ENCODE results near the gene NUBPL. TPM values are rescaled to one million over a fixed set of nuclear protein-coding genes. Genes with fewer than 3 reads are reported as not detected.
"Not testable (repeated sequence)": the region's sequence is repeated elsewhere in the genome, so short reads cannot be mapped to it uniquely, and the experiment has no call there.

Gene NUBPL
- total RNA-seq, 4 donors from 2014 or later = 1.9 to 45.2 (median 11.6) TPM

DNA sequence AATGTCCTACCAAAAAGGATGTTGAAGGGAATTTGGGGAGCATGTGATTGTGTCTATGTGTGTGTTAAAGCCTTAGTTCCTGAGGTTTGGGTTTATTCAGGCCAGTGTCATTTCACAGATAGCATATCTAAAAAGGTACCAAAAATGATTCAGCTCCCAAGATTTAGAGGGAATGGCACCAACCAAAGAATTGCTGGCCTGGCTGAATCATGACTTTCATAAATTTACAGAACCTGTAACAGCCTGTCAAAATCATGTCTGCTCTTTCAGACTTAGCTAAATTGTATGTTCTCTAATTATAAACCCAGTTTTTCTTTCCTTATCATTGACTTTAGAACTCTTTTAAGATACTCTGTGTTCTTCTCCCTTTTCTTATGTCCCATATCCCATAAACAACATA lies 231.5 kb downstream of the NUBPL start:
- TF ChIP-seq POLR2AphosphoS5 (IDR thresholded peaks at IDR 0.05) (no peak), POLR2A (IDR thresholded peaks at IDR 0.05) (no peak), EP300 (IDR thresholded peaks at IDR 0.05; ENCODE audit: low read depth) (no peak)
- TF ChIP-seq, protein P1, sequence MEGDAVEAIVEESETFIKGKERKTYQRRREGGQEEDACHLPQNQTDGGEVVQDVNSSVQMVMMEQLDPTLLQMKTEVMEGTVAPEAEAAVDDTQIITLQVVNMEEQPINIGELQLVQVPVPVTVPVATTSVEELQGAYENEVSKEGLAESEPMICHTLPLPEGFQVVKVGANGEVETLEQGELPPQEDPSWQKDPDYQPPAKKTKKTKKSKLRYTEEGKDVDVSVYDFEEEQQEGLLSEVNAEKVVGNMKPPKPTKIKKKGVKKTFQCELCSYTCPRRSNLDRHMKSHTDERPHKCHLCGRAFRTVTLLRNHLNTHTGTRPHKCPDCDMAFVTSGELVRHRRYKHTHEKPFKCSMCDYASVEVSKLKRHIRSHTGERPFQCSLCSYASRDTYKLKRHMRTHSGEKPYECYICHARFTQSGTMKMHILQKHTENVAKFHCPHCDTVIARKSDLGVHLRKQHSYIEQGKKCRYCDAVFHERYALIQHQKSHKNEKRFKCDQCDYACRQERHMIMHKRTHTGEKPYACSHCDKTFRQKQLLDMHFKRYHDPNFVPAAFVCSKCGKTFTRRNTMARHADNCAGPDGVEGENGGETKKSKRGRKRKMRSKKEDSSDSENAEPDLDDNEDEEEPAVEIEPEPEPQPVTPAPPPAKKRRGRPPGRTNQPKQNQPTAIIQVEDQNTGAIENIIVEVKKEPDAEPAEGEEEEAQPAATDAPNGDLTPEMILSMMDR (IDR thresholded peaks at IDR 0.05) = no peak
- Histone ChIP-seq H3K27ac (no peak overlapping the region), H3K4me1 (no peaks in the 10 kb centered on the region), H3K27me3 (no peaks in the 10 kb centered on the region), H3K36me3 (no peaks in the 10 kb centered on the region), H3K4me3 (no peak overlapping the region), H3K9me3 (no peaks in the 10 kb centered on the region)
- in situ Hi-C loops (cut with MboI; ENCODE audit: low pct_ligation_motif_present in 1 of 4, low pct_unique_long_range_greater_than_20kb in 1 of 4, low sequenced_read_pairs in 3 of 4) (no loop called here), intact Hi-C loops (cut with DNase I; ENCODE audit: low total_unique reads) (no loop called here)
- DNase-seq = no peak

DNA sequence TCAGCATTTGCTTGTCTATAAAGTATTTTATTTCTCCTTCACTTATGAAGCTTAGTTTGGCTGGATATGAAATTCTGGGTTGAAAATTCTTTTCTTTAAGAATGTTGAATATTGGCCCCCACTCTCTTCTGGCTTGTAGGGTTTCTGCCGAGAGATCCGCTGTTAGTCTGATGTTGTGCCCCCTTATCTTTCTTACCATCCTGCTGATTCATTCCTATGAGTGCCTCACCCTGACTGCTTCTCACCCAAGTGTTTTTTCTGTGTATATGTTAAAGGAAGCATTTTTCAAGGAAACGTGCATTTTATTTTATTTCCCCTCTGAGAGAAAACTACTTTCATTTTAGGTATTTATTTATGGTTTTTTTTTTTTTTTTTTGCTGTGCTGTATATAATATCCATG lies 236.7 kb downstream of the NUBPL start:
- H3K36me3 ChIP-seq; intact Hi-C loops (cut with DNase I; ENCODE audit: low total_unique reads); DNase-seq; H3K4me3 ChIP-seq; in situ Hi-C loops (cut with MboI; ENCODE audit: low pct_ligation_motif_present in 1 of 4, low pct_unique_long_range_greater_than_20kb in 1 of 4, low sequenced_read_pairs in 3 of 4); H3K9me3 ChIP-seq; H3K4me1 ChIP-seq; H3K27ac ChIP-seq; H3K27me3 ChIP-seq: not testable (repeated sequence)
- WGBS, 2 donors (ENCODE audit: low coverage in 1 of 2) = 95 to 97% methylated on average over 3 of the region's 3 CpGs

DNA sequence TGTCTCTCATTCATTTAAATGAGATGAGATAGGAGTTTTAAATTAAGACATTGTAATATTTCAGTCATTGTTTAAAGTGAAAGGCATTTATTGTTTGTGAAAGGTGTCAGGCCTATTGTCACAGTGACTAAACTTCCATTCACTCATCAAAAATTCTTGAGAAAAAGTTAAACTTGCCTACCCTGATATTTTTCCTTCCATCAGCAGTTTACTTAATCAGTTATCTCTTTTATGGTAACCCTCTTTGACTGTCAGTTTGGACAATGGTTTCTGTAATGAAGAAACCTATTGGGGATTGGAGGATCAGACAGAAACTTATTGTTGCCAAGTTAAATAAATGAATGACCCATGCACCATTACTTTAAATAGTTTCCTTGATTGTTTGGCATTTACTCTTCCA lies 241.6 kb downstream of the NUBPL start:
- intact Hi-C loops (cut with DNase I; ENCODE audit: low total_unique reads) = no loop called here
- Histone ChIP-seq H3K27ac (no peak overlapping the region), H3K4me1 (no peaks in the 10 kb centered on the region), H3K27me3 (no peaks in the 10 kb centered on the region), H3K4me3 (no peak overlapping the region), H3K9me3 (no peaks in the 10 kb centered on the region), H3K36me3 (no peaks in the 10 kb centered on the region)
- TF ChIP-seq POLR2A (IDR thresholded peaks at IDR 0.05) (no peak), POLR2AphosphoS5 (IDR thresholded peaks at IDR 0.05) (no peak), EP300 (IDR thresholded peaks at IDR 0.05; ENCODE audit: low read depth) (no peak)
- TF ChIP-seq, protein P1 (IDR thresholded peaks at IDR 0.05) = no peak
- in situ Hi-C loops (cut with MboI; ENCODE audit: low pct_ligation_motif_present in 1 of 4, low pct_unique_long_range_greater_than_20kb in 1 of 4, low sequenced_read_pairs in 3 of 4) = no loop called here
- DNase-seq = no peak

DNA sequence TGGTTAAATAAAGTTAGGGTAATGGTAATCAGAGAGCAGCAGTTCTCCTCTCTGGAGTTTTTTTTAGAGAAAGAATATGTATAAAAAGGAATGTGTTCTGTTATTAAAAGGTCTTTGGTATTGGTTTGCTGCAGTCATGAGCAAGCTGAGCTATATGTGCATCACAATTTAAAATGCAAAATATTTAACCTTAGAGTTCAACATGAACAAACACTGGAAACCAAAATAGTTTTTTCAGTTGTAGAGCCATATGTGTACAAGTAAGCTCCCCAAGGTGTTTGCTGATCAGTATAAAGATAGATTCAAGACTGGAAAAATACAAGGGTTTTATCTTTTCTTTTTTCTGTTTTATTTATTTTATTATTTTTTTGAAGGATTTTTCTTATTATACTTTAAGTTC lies 245.0 kb downstream of the NUBPL start:
- no peak overlapping the region for H3K4me3 ChIP-seq
- H3K27ac ChIP-seq = no peak overlapping the region
- H3K36me3 ChIP-seq = no peaks in the 10 kb centered on the region
- TF ChIP-seq POLR2A (IDR thresholded peaks at IDR 0.05) = no peak
- TF ChIP-seq POLR2AphosphoS5 (IDR thresholded peaks at IDR 0.05) = no peak
- TF ChIP-seq EP300 (IDR thresholded peaks at IDR 0.05; ENCODE audit: low read depth) = no peak
- TF ChIP-seq, protein P1 (IDR thresholded peaks at IDR 0.05) = no peak
- no peaks in the 10 kb centered on the region for H3K27me3 ChIP-seq
- intact Hi-C loops (cut with DNase I; ENCODE audit: low total_unique reads) (no loop called here), in situ Hi-C loops (cut with MboI; ENCODE audit: low pct_ligation_motif_present in 1 of 4, low pct_unique_long_range_greater_than_20kb in 1 of 4, low sequenced_read_pairs in 3 of 4) (no loop called here)
- no peaks in the 10 kb centered on the region for H3K4me1 ChIP-seq
- no peak for DNase-seq
- no peaks in the 10 kb centered on the region for H3K9me3 ChIP-seq

DNA sequence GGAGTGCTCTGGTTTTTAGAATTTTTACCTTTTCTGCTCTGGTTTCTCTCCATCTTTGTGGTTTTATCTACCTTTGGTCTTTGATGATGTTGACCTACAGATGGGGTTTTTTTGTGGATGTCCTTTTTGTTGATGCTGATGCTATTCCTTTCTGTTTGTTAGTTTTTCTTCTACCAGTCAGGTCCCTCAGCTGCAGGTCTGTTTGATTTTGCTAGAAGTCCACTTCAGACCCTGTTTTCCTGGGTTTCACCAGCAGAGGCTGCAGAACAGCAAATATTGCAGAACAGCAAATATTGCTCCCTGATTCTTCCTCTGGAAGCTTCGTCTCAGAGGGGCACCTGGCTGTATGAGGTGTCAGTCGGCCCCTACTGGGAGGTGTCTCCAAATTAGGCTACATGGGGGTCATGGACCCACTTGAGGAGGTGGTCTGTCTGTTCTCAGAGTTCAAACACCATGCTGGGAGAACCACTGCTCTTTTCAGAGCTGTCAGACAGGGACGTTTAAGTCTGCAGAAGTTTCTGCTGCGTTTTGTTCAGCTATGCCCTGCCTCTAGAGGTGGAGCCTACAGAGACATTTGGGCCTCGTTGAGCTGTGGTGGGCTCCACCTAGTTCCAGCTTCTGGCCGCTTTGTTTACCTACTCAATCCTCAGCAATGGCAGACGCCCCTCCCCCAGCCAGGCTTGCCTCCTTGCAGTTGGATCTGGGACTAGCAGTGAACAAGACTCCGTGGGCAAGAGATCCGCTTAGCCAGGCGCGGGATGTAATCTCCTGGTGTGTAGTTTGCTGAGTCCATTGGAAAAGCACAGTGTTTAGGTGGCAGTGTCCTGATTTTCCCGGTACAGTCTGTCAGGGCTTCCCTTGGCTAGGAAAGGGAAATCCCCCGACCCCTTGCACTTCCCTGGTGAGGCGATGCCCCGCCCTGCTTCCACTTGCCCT lies 250.8 kb downstream of the NUBPL start:
- in situ Hi-C loops (cut with MboI; ENCODE audit: low pct_ligation_motif_present in 1 of 4, low pct_unique_long_range_greater_than_20kb in 1 of 4, low sequenced_read_pairs in 3 of 4); intact Hi-C loops (cut with DNase I; ENCODE audit: low total_unique reads); H3K4me1 ChIP-seq; H3K27me3 ChIP-seq; DNase-seq; H3K36me3 ChIP-seq; H3K27ac ChIP-seq; H3K9me3 ChIP-seq; H3K4me3 ChIP-seq: not testable (repeated sequence)
- WGBS, 2 donors (ENCODE audit: low coverage in 1 of 2) = 86 to 100% methylated on average over 1 to 15 of the region's 15 CpGs

DNA sequence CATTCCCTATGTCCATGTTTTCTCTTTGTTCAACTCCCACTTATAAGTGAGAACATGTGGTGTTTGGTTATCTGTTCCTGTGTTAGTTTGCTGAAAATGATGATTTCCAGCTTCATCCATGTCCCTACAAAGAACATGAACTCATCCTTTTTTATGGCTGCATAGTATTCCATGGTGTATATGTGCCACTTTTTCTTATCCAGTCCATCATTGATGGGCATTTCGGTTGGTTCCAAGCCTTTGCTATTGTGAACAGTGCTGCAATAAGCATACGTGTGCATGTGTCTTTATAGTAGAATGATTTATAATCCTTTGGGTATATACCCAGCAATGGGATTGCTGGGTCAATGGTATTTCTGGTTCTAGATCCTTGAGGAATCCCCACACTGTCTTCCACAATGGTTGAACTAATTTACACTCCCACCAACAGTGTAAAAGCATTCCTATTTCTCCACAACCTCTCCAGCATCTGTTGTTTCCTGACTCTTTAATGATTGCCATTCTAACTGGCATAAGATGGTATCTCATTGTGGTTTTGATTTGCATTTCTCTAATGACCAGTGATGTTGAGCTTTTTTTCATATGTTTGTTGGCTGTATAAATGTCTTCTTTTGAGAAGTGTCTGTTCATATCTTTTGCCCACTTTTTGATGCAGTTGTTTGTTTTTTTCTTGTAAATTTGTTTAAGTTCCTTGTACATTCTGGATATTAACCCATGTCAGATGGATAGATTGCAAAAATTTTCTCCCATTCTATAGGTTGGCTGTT lies 252.7 kb downstream of the NUBPL start:
- intact Hi-C loops (cut with DNase I; ENCODE audit: low total_unique reads); H3K4me3 ChIP-seq; H3K27ac ChIP-seq; H3K27me3 ChIP-seq; DNase-seq; H3K4me1 ChIP-seq; H3K9me3 ChIP-seq; in situ Hi-C loops (cut with MboI; ENCODE audit: low pct_ligation_motif_present in 1 of 4, low pct_unique_long_range_greater_than_20kb in 1 of 4, low sequenced_read_pairs in 3 of 4); H3K36me3 ChIP-seq: not testable (repeated sequence)
- WGBS, 2 donors (ENCODE audit: low coverage in 1 of 2) = 65 to 100% methylated on average over 2 of the region's 2 CpGs
